G401.6 (cell line): ENCODE results near the gene APOM.

Source experiments
- FAIRE-seq: peaks from 2 replicates; lab custom pipeline; 2012; peaks lifted over from hg19 to GRCh38; lab: Jason Lieb, UNC

Gene APOM

GRCh38 chr6:31681135-31681671 lies 25.5 kb downstream of the APOM start:
- no peak for FAIRE-seq

GRCh38 chr6:31683591-31683990 lies 27.9 kb downstream of the APOM start:
- FAIRE-seq, result no peak

- FAIRE-seq, result no peak
Measured at GRCh38 chr6:31686483-31686882, 30.8 kb downstream of the APOM start.

DNA sequence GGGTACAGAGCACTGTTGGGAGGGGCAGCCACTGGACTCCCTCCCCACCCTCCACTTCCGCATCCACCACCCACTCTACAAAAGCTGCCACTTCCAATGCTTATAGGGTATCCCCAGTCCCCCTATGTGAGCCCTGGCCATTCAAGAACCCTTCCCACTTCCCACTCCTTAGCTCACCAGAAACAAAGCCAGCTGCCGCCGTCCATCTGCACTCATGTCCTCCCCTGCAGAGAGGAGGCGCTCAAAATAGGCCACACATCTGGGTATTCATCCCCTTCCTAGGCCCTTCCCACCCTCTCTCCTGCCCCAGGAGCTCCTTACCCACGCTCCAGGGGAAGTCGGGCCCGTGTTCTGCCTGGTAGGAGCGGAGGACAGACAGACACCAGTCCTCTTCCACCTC lies 31.6 kb downstream of the APOM start:
- FAIRE-seq, result no peak

- no peak for FAIRE-seq
Measured at GRCh38 chr6:31687860-31688693, 32.4 kb downstream of the APOM start.

DNA sequence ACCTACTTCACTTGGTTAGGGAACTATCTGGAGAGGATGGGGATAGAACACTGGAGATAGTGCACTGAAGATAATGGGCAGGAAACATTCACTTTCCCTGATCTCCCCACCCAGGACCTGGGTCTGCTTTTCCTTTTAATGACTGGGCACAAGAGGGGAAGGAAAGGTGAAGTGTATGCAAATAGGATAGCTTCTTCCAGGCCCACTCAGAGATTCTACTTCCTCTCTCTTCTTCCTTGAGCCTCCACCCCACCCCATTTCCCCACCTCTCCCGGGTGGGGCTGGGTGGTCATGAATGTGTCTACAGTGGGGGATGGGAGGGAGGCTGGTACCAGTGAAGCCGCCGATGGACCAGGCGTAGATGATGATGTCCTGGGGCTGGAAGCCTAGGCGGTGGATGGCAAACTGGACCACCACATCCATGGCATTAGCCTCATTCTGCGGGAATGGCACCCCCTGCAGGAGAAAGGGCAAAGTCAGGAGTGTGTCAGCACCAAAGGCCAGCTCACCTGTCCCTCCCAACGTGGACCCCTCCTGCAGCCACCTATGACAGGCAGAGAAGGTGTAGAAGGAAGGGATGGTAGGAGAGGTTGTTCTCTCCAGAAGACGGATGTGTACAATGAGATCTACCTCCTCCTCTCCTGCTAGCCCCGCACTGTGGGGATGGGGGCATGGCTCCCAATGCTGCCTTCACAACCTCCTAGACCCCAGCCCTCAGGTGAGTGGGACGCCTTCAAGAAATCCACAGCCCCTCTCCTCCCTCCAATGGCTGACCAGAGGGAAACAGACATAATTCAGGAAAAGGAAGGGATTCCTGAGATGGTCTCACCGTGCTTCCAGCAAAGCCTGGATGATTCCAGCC lies 33.8 kb downstream of the APOM start:
- FAIRE-seq, result no peak

DNA sequence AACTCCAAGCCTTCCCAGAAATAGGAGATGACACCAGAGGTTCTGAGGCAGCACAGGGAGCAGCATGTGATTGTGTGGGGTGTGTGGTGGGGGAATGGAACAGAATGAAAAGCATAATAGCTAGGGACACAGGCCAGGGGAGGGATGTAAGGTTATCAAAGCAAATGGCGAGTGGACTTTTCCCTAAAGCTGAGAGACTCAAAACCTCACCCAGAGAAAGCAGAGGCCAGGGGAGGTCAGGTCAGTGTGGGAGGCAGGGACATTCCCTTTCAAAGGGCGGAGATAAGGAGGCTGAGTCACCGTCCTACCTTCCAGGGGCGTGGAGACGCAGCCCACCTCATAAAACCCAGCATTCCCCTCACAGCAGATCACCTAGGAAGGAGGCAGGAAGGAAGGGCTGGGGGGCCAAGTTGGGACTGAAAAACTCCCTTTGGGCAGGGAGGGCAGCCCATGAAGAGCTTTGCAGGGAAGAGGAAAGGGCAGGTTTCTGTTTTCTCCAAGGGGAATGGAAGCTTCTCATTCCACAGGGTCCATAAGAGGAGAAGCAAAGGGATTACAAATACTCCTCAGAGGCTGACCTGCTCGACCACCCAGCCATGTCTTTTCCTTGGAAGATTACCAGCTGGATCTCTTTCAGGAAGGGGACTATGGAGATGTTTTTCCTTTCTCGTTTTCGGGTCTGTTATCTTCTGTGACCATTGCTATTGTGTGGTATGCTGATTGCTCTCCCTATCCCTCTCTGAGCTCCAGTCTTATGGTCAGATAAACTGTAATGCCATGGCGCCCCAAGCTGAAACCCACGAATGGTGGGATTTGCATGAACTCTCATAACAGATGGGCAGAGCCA lies 34.8 kb downstream of the APOM start:
- FAIRE-seq, result no peak

- no peak for FAIRE-seq
Measured at GRCh38 chr6:31691078-31691463, 35.4 kb downstream of the APOM start.

DNA sequence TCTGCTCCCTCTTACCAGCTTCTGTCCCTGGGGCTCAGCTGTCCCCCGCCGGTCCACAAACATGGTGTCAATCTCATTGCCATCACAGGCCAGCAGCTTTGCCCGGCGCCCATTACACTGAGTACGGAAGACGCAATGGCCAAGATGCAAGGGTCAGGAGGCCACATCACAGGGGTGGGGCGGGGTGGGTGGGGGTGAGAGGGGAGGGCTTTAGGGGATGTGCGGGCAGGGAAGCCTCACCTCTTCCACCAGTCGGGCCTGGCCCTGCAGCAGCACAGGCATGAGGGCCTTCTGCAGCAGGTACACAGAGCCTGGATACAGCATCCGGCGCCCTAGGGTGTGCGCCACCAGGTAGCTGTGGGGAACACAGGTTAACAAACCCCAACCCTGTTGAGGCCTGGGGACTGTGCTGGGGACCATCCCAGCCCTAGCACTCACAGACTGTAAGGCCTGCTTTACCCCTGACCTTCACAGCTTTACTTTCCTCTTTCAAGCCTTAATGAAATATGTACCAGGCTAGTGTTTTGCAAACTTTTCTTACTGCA lies 35.9 kb downstream of the APOM start:
- no peak for FAIRE-seq

GRCh38 chr6:31692353-31692752 lies 36.7 kb downstream of the APOM start:
- no peak for FAIRE-seq

GRCh38 chr6:31692886-31693285 lies 37.2 kb downstream of the APOM start:
- FAIRE-seq, result no peak

DNA sequence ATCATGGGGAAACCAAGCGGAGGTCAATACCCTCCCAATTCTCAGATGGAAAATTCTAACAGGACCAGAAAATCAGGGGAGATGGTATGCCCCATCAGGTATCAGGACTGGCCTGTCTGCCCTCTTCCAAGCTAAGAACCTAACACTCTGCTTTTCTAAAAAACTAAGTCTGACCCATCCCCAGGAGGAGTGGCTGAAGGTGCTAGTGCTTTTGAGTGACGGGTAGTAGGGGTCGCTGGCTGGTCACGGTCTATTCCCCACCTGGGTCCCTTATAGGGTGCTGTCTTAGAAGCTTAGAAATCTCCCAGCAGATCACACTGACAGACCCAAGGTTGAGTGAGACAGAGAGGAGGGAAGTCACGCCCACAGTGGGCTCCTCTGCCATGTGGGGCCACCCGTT lies 37.8 kb downstream of the APOM start:
- no peak for FAIRE-seq

DNA sequence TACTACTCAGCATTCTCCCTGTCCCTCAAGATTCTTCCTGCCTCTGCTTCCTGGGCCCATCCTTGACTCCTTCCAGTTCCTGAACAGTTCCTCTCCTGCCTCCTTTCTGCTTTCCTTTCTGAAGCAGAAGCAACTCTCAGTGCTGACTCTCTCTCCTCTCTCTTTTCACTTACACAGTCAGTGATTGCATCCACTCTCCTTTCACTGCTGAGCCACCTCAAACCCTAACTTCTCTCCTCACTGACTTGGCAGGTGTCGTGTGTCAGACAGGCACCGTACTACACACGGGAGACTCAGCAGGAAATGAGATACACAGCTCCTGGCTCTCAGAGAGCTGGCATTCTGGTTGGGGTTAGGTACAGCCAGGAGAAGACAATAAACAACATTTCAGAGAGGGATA lies 41.9 kb downstream of the APOM start:
- FAIRE-seq, result no peak

DNA sequence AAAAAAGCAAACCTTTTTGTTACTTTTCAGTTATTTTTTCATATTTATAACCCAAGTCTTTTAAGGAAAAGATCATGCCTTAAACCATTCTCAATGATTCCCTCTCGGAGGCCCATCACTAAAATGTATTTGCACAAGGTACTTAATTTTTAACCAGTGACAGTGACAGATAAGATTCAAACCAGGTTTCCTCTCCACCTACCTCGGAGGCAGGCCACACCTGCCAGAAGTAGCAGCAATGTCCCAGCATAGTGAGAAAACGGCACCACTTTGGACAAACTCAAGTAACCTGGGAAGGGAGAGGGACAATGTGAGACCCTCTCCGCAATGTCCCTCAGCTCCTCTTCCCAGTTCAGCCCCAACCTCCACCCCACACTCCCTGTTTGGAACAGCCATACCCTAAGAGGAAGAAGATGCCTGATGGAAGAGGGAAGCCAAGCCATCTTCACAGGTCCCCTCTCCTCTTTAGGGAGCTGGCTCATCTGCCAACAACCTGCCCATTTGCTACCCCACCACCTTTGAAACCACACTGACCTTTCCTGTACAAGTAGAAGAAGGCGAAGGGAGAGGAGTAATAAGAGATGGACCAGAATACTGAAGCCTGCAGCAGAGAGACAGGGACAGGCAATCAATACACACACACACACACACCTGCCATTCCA lies 45.2 kb downstream of the APOM start:
- no peak for FAIRE-seq

GRCh38 chr6:31701666-31702404 lies 46.1 kb downstream of the APOM start:
- FAIRE-seq, result no peak

DNA sequence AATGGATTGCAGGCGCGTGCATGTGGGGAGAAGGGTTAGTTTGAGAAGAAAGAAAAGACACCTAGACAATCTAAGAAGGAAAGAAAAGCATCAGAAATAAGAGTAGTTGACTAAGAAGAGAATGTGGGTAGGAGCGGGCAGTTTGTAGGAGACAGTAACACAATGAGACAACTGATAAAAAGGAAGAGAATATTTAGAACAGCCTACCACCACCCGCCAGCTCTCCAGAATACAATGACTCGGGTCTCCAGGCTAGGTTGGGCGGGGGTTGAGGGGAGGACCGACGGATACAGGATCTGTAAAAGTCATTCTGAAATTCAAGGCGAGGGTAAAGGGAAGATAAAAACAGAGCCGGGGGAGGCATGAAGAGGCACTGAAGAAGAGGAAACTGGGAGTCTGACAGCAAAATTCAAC lies 46.7 kb downstream of the APOM start:
- FAIRE-seq, result no peak

DNA sequence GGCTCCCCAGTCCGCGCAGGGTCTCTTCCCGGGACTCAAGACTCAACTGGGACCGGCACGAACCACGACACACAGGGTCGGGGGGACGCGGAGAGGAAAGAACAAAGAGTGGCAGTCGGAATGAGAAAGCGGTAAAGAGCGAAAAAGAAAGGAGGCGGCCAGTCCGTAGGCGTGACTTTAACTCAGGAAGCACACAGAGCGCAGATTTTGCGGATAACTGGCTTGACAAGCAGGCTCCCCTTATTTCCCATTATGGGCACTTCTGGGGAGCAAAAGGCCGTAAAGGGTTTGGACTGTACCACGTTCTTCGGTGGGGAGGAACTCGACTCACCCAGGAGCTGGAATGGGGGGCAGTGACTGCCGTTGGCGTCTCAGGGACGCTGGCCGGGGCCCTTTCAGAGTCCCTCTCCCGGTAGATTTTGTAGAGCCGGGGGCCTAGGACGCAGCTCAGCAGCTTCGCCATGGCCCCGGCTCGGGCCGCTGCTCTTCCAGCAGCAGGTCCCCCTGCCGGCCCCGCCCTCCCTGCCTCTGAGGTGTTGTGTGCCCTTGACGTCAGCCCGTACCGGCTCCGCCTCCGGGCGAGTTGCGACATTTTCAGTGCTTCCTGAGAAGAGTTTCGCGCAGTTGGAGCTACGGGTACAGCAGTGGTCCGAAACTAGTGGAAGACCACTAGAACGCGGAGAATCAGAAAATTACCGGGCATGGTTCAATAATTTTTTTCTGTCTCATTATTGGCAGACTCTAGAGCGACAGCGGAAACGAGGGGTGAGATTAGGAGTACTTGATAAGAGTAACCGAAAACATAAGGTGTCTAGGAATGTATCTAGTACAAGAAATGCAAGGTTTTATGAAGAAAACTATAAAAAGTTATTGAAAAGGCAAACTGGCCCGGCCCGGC lies 47.4 kb downstream of the APOM start, which contains the start of gene ABHD16A:
TSS of gene ABHD16A (minus strand) at position 506 of the 898 bp plus-strand sequence. CDS start at position 463, 43 bp downstream.
- FAIRE-seq, result peak; percentile 97

DNA sequence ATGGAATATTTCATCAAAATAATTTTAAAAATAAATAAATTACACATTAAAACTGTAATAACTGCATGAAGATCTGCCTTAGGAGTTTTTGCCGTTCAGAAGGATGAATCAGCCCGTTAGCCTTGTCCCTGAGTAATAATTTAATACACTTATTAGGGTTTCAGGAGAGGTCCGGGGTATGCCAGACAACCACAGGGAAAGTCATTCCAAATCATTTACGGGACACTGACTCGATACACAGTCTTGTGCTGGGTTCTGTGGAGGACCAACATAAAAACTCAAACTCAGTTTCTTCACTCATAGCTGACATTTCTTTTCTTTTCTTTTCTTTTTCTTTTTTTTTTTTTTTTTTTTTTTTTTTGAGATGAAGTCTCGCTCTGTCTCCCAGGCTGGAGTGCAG lies 50.2 kb downstream of the APOM start:
- FAIRE-seq, result no peak

DNA sequence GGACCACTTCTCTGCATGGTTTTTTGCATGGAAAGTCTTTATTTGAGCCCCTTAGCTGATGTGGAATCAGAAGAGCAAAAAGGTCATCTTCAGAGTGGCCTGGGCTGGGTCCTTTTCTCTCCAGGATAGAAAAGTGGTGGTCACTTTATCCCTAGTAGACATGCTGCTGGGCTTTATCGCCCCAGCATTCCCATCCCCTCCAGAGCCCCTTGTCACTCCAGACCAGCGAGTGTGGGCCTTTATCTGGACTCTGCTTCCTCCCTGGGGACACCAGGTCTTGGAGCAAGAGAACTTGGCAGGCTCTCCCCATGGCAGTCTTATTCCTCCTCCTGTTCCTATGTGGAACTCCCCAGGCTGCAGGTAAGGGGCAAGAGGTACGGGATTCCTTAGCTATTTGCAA lies 50.9 kb downstream of the APOM start, which contains the start of gene LY6G6F:
TSS of gene LY6G6F (plus strand) at position 268 of the 400 bp plus-strand sequence. CDS start at position 309, 41 bp downstream.
- no peak for FAIRE-seq
